Fibroblast of pulmonary artery (primary cell): ENCODE data around the gene KLHL2.

ENCODE experiments used
- DNase-seq: peaks from one replicate; pipeline ENCODE4 v3.0.0-alpha.2; 2010; ENCODE audit warnings: low read depth
- H3K4me3 ChIP-seq: replicated peaks from 2 replicates; pipeline ENCODE4 v1.5.1; 2011; ENCODE audit warnings: low read depth, mild to moderate bottlenecking, control low read depth, low read length, moderate library complexity
- TF ChIP-seq, protein P1 (sequence below): IDR thresholded peaks from 2 replicates; pipeline ENCODE4 v1.5.1; 2011; ENCODE audit warnings: mild to moderate bottlenecking, control low read depth, low read length, inconsistent platforms; ENCODE audit errors: missing control alignments

The KLHL2 gene

GRCh38 chr4:165324236-165324917 lies 117.0 kb downstream of the KLHL2 start:
- TF ChIP-seq, protein P1, sequence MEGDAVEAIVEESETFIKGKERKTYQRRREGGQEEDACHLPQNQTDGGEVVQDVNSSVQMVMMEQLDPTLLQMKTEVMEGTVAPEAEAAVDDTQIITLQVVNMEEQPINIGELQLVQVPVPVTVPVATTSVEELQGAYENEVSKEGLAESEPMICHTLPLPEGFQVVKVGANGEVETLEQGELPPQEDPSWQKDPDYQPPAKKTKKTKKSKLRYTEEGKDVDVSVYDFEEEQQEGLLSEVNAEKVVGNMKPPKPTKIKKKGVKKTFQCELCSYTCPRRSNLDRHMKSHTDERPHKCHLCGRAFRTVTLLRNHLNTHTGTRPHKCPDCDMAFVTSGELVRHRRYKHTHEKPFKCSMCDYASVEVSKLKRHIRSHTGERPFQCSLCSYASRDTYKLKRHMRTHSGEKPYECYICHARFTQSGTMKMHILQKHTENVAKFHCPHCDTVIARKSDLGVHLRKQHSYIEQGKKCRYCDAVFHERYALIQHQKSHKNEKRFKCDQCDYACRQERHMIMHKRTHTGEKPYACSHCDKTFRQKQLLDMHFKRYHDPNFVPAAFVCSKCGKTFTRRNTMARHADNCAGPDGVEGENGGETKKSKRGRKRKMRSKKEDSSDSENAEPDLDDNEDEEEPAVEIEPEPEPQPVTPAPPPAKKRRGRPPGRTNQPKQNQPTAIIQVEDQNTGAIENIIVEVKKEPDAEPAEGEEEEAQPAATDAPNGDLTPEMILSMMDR, result no peak

GRCh38 chr4:165324918-165325304 lies 117.5 kb downstream of the KLHL2 start:
- H3K4me3 ChIP-seq, result no peak overlapping the region
- TF ChIP-seq, protein P1, result no peak
- DNase-seq, result no peak

More at GRCh38 chr4:165324236-165324917, 117.0 kb downstream of the KLHL2 start:
- no peak for DNase-seq
- H3K4me3 ChIP-seq, result no peak overlapping the region

DNA sequence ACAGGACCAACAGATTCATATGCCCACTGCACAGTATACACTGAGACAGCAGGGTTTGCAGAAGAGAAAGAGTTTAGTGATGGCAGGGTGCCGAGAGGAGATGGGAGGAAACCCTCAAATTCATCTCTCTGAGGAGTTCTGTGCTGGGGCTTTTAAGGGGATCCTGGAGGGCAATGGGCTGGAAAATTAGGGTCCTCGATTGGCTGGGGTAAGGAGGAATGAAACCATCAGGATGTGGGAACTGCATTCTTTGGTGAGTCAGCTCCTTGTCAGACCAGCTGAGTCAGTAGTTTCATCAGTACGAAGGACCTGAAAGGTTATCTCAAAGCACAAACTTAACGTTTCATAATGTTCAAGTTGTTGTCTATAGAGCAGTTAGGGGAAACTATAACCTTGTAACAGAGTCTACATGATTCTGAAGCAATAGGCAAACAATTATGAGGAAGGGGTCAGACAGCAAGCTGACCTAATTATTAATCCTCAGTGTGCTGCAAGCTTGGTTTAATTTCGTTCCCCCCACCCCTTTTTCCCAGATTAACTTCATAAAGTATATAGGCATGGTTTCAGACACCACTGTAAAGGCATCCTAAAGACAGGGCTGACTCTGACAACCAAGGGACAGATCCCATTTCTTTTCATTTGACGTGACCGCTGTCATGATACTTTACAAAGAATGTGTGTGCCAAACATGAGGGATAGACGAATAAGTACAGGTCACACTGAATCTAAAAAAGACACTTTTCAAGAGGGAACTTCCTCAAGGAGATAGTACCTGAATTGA lies 118.6 kb downstream of the KLHL2 start:
- H3K4me3 ChIP-seq, result peak overlapping the region; percentile 85
- TF ChIP-seq, protein P1, result no peak
- peak; percentile 83 for DNase-seq

- peak overlapping the region; percentile 85 for H3K4me3 ChIP-seq
- DNase-seq, result peak; percentile 49
- TF ChIP-seq, protein P1, result no peak
Measured at GRCh38 chr4:165326831-165327210, 119.5 kb downstream of the KLHL2 start.

DNA sequence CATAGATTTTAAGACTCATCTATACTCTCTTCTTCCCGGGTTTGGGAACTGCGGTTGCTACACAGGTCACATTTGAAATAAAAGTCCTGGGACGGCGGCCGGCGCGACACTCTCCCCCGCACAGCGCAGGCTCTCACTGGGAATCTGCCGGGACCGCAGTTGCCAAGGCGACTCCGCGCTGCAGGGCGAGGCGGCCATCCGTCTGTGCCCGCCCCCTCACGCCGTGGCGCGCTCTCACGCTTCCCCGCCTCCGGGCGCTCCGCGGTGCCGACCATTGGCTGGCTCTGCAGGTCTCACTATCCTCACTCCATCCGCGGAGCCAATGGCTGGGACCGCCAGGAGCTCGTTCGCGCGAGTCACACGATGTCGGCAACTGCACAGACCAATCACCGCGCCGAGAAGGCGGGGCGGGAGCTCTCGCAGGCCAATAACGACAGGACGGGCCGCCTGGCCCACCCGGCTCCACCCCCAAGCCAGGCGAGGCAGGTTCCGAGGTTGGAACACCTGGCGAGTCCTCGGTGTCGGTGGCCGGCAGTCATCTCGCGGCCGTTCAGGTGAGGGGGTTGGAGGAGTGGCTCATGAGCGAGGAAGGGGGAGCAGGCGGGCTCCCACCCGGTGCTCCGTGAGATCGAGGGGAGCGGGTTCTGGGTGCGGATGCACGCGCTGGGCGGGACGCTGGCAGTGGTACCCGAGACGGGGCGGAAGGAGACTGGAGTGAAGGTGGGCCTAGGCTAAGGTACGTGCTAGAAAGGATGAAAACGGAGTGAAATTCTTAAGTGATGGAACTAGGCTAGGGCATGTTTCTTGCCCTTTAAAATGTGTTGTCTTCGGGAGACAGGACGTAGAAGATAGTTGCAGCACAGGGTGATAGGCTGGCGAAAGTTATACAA lies 120.1 kb downstream of the KLHL2 start, which contains the start of gene MSMO1:
Gene MSMO1 (plus strand): TSS at position 459 of the 890 bp plus-strand sequence. CDS start 5,702 bp downstream, outside the sequence.
- H3K4me3 ChIP-seq, result peak within 1 kb of the TSS; percentile 85
- DNase-seq, result peak; percentile 99
- TF ChIP-seq, protein P1, result no peak

- peak overlapping the region; percentile 85 for H3K4me3 ChIP-seq
- TF ChIP-seq, protein P1, result no peak
- DNase-seq, result no peak
Measured at GRCh38 chr4:165328101-165328425, 120.7 kb downstream of the KLHL2 start.
